ENCODE data around the gene MPND.

The MPND gene

GRCh38 chr19:4343370-4344307, at the start of gene MPND:
Gene MPND, plus strand, starts transcription at chr19:4343562. Its CDS starts 32 bp downstream, at chr19:4343594.
- no peak for DNase-seq

GRCh38 chr19:4294389-4294788, 49.0 kb upstream of the MPND start:
- no peak for DNase-seq

- no peak for DNase-seq
These were observed 47.2 kb upstream of the MPND start for GRCh38 chr19:4295972-4296771.

GRCh38 chr19:4297901-4298809, 45.2 kb upstream of the MPND start:
- no peak for DNase-seq

- no peak for DNase-seq
These were observed 44.4 kb upstream of the MPND start for GRCh38 chr19:4298810-4299550.

- no peak for DNase-seq
These were observed 42.8 kb upstream of the MPND start for GRCh38 chr19:4300589-4300988.

GRCh38 chr19:4301590-4302242, 41.6 kb upstream of the MPND start:
- no peak for DNase-seq

GRCh38 chr19:4302243-4302640, 41.1 kb upstream of the MPND start, which contains the start of gene TMIGD2:
Gene TMIGD2, minus strand, starts transcription at chr19:4302389. Its CDS starts 4 bp downstream, at chr19:4302385.
- DNase-seq, result no peak

GRCh38 chr19:4303819-4304537, 39.4 kb upstream of the MPND start:
- no peak for DNase-seq

- DNase-seq, result no peak
These were observed 38.7 kb upstream of the MPND start, which contains the start of gene FSD1 for GRCh38 chr19:4304538-4305256. Gene FSD1, plus strand, starts transcription at chr19:4304598. Its CDS starts 149 bp downstream, at chr19:4304747.

GRCh38 chr19:4305257-4305612, 38.1 kb upstream of the MPND start:
- no peak for DNase-seq

- no peak for DNase-seq
These were observed 37.7 kb upstream of the MPND start for GRCh38 chr19:4305659-4306058.

- DNase-seq, result no peak
These were observed 32.9 kb upstream of the MPND start for GRCh38 chr19:4310247-4311121.

- no peak for DNase-seq
These were observed 29.4 kb upstream of the MPND start for GRCh38 chr19:4313847-4314490.

GRCh38 chr19:4316956-4317355, 26.4 kb upstream of the MPND start:
- DNase-seq, result no peak

- DNase-seq, result no peak
These were observed 24.9 kb upstream of the MPND start for GRCh38 chr19:4318460-4318859.

- no peak for DNase-seq
These were observed 24.2 kb upstream of the MPND start for GRCh38 chr19:4319067-4319718.

- no peak for DNase-seq
These were observed 22.9 kb upstream of the MPND start for GRCh38 chr19:4320419-4320818.

All from NCI-H187 treated with DMSO at 0.1 percent for 48 hours (cell line).